PC-3 (cell line): Measurements from ENCODE around the gene OCA2. TPM values are rescaled to one million over a fixed set of nuclear protein-coding genes. Genes with fewer than 3 reads are reported as not detected.

Source experiments
- ATAC-seq: fragments of 200-7000 bp; cut with Tn5 transposase; 2 replicates; pipeline ENCODE4 v1.9.1; 2020; ENCODE audit warnings: mild to moderate bottlenecking, moderate library complexity
- BruUV-seq: library from RNA; stranded (reverse); fragments of 400-500 nt; replicated peaks from 2 replicates; lab custom pipeline; 2021; lab: Mats Ljungman, UMichigan
- CTCF ChIA-PET: fragments of 300-600 bp; sonication (Branson Sonifier 250); formaldehyde crosslinking; loops from one replicate; lab custom pipeline; 2022; ENCODE audit warnings: antibody characterized with exemption; lab: Charles Lee
- POLR2A ChIA-PET: fragments of 300-600 bp; sonication (Branson Sonifier 250); formaldehyde crosslinking; loops from one replicate; lab custom pipeline; 2022; ENCODE audit warnings: antibody characterized with exemption; ENCODE audit not compliant: unreplicated experiment; lab: Charles Lee
- DNase-seq: peaks from one replicate; pipeline ENCODE4 v3.0.0-alpha.2; 2015
- H2AFZ ChIP-seq: fragments of 300-600 bp; sonication (generic); 2 replicates; pipeline ENCODE4 v1.6.0; 2016; ENCODE audit warnings: antibody characterized with exemption, low read length
- H3F3A ChIP-seq: fragments of 300-600 bp; sonication (generic); one replicate; pipeline ENCODE4 v1.6.0; 2017; ENCODE audit warnings: antibody characterized with exemption, low read length, control low read depth, mild to moderate bottlenecking; ENCODE audit not compliant: unreplicated experiment
- H3K27ac ChIP-seq: fragments of 300-600 bp; sonication (generic); 2 replicates; pipeline ENCODE4 v1.5.1; 2016; ENCODE audit warnings: mild to moderate bottlenecking, low read length
- H3K27me3 ChIP-seq: fragments of 300-600 bp; sonication (generic); 2 replicates; pipeline ENCODE4 v1.6.1; 2016; ENCODE audit warnings: low read length, mixed read lengths
- H3K36me3 ChIP-seq: fragments of 300-600 bp; sonication (generic); 2 replicates; pipeline ENCODE4 v1.6.1; 2016; ENCODE audit warnings: low read depth, mixed run types, low read length, mixed read lengths
- H3K4me1 ChIP-seq: fragments of 300-600 bp; sonication (generic); 2 replicates; pipeline ENCODE4 v1.5.1; 2016; ENCODE audit warnings: low read length; ENCODE audit not compliant: insufficient read depth
- H3K4me2 ChIP-seq: fragments of 300-600 bp; sonication (generic); 2 replicates; pipeline ENCODE4 v1.6.0; 2016; ENCODE audit warnings: low read length
- H3K4me3 ChIP-seq: fragments of 300-600 bp; sonication (generic); 2 replicates; pipeline ENCODE4 v1.5.1; 2016; ENCODE audit warnings: mild to moderate bottlenecking, low read length, mixed read lengths
- H3K79me2 ChIP-seq: fragments of 300-600 bp; sonication (generic); 2 replicates; pipeline ENCODE4 v1.6.1; 2017; ENCODE audit warnings: low read length, mixed read lengths
- H3K9ac ChIP-seq: fragments of 300-600 bp; sonication (generic); 2 replicates; pipeline ENCODE4 v1.6.0; 2016; ENCODE audit warnings: mild to moderate bottlenecking, low read length
- H3K9me2 ChIP-seq: fragments of 300-600 bp; sonication (generic); replicated peaks from 2 replicates; pipeline ENCODE4 v1.6.1; 2016; ENCODE audit warnings: mixed run types, low read length, mixed read lengths
- H3K9me3 ChIP-seq: fragments of 300-600 bp; sonication (generic); 2 replicates; pipeline ENCODE4 v1.6.1; 2016; ENCODE audit warnings: low read length, mixed read lengths
- H4K20me1 ChIP-seq: fragments of 300-600 bp; sonication (generic); 2 replicates; pipeline ENCODE4 v1.6.1; 2016; ENCODE audit warnings: low read length, mixed read lengths
- CTCF ChIP-seq: fragments of 300-600 bp; sonication (generic); conservative IDR thresholded peaks from 2 replicates; pipeline ENCODE4 v1.5.1; 2017; ENCODE audit warnings: antibody characterized with exemption, low read depth, mild to moderate bottlenecking, low read length
- EZH2 ChIP-seq: fragments of 300-600 bp; sonication (generic); IDR thresholded peaks from one replicate; pipeline ENCODE4 v1.6.1; 2017; ENCODE audit warnings: antibody characterized with exemption, mild to moderate bottlenecking, low read length; ENCODE audit not compliant: unreplicated experiment
- EZH2phosphoT487 ChIP-seq: fragments of 300-600 bp; sonication (generic); IDR thresholded peaks from 2 replicates; pipeline ENCODE4 v1.6.1; 2018; ENCODE audit warnings: mild to moderate bottlenecking, antibody characterized with exemption, low read length, borderline replicate concordance
- intact Hi-C: fragments of 100-400 bp; cut with micrococcal nuclease; formaldehyde crosslinking; loops from 2 replicates; pipeline ENCODE4 v1.9.0; 2023
- total RNA-seq: library from RNA; depleted of rRNA; stranded (reverse); fragments of >200 nt; gene quantifications from 2 replicates; pipeline ENCODE4 v1.2.3, GENCODE V29; 2014

Gene OCA2
- total RNA-seq, 1 experiment from 2014 or later: not detected

GRCh38 chr15:27865926-27866325 is 233.2 kb downstream of the OCA2 start:
- Histone ChIP-seq H3K27ac (no peak overlapping the region), H3K9me2 (no peaks in the 10 kb centered on the region), H4K20me1 (no peaks in the 10 kb centered on the region), H3K79me2 (no peaks in the 10 kb centered on the region), H3K36me3 (no peaks in the 10 kb centered on the region), H2AFZ (no peak overlapping the region), H3K9me3 (no peaks in the 10 kb centered on the region; the same call in 1 of the 2 replicates), H3K4me1 (no peaks in the 10 kb centered on the region), H3K4me3 (no peak overlapping the region), H3F3A (no peaks in the 10 kb centered on the region), H3K4me2 (no peak overlapping the region), H3K27me3 (no peaks in the 10 kb centered on the region), H3K9ac (no peak overlapping the region)
- DNase-seq (no peak), ATAC-seq (no peak)
- POLR2A ChIA-PET: no interaction called here
- CTCF ChIA-PET: no interaction called here
- no TSS peak for BruUV-seq
- intact Hi-C loops: no loop called here
- TF ChIP-seq EZH2phosphoT487 (no peak), EZH2 (no peak), CTCF (no peak)

- no peak for TF ChIP-seq EZH2
- no peak for TF ChIP-seq EZH2phosphoT487
- no peak for TF ChIP-seq CTCF
- no peaks in the 10 kb centered on the region for H3K27me3 ChIP-seq
- ATAC-seq (no peak), DNase-seq (no peak)
- intact Hi-C loops: no loop called here
- H3K27ac ChIP-seq: no peak overlapping the region
- no peak overlapping the region for H3K9ac ChIP-seq
- ChIA-PET POLR2A (no interaction called here), CTCF (no interaction called here)
- H3K9me3 ChIP-seq: peaks cover 4% of the 10 kb centered on the region; the same call in 1 of the 2 replicates
- no peaks in the 10 kb centered on the region for H3K4me1 ChIP-seq
- H3K9me2 ChIP-seq: no peaks in the 10 kb centered on the region
- H2AFZ ChIP-seq: no peak overlapping the region
- BruUV-seq: no TSS peak
- no peaks in the 10 kb centered on the region for H3K36me3 ChIP-seq
- no peak overlapping the region for H3K4me3 ChIP-seq
- no peak overlapping the region for H3K4me2 ChIP-seq
- H4K20me1 ChIP-seq: no peaks in the 10 kb centered on the region
- H3F3A ChIP-seq: no peaks in the 10 kb centered on the region
- H3K79me2 ChIP-seq: no peaks in the 10 kb centered on the region
Observed at GRCh38 chr15:27865323-27865922, 233.7 kb downstream of the OCA2 start.

GRCh38 chr15:27864719-27865118 is 234.4 kb downstream of the OCA2 start:
- no peaks in the 10 kb centered on the region for H3K4me1 ChIP-seq
- no peak overlapping the region for H3K27ac ChIP-seq
- no peak overlapping the region for H3K4me3 ChIP-seq
- no peak overlapping the region for H3K4me2 ChIP-seq
- ATAC-seq: no peak
- peaks cover 9% of the 10 kb centered on the region; the same call in 1 of the 2 replicates for H3K9me3 ChIP-seq
- no peak overlapping the region for H2AFZ ChIP-seq
- ChIA-PET CTCF (no interaction called here), POLR2A (no interaction called here)
- H3K27me3 ChIP-seq: no peaks in the 10 kb centered on the region
- no peak overlapping the region for H3K9ac ChIP-seq
- H3K79me2 ChIP-seq: no peaks in the 10 kb centered on the region
- no peaks in the 10 kb centered on the region for H3F3A ChIP-seq
- intact Hi-C loops: no loop called here
- H3K9me2 ChIP-seq: no peaks in the 10 kb centered on the region
- H4K20me1 ChIP-seq: no peaks in the 10 kb centered on the region
- no peak for TF ChIP-seq EZH2
- no peak for TF ChIP-seq EZH2phosphoT487
- no peak for TF ChIP-seq CTCF
- no TSS peak for BruUV-seq
- no peak for DNase-seq
- H3K36me3 ChIP-seq: no peaks in the 10 kb centered on the region
